Measurements from ENCODE around the gene MFAP4.

Gene MFAP4

DNA sequence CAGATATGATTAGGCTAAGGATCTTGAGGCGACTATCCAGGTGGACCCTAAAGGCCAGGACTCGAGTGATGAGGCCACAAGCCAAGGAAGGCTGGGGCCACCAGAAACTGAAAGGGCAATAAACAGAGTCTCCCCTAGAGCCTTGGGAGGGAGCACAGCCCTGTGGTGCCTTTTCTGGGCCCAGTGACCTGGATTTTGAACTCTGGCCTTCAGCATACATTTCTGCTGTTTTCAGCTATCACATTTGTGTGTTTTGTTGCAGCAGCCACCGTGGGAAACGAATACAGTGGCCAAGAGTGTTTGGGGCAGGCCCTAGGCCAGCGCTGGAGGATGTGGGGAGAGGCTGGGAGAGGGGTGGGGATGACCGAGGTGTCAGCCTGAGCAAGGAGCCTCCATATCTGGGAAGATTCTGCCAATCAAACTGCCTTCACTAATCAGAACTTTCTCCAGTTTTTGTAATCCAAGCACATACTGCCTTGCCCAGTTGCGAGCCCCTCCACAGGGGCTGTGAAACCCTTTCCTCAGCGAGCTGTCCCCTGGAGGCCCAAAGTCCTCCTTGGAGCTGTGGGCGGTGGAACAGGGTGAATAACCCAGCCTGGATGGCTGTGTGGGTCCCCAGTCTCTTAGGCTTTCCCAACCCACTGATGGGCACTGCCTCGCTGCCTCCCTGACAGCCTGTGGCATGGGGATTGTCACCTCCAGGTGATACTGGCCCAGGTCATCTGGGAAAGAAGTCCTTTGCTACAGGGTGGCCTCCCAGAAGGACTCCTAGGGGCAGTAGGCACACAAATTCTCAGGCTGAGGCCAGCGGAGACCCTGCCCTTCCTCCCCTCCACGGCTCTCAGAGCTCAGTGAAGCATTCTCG is 41.3 kb downstream of the MFAP4 start:
- Histone ChIP-seq H3K9me3 (no peaks in the 10 kb centered on the region), H3K4me2 (no peak overlapping the region; the same call in 1 of the 2 replicates), H3K27me3 (0 out of 2 replicates have a peak, but pooled peaks cover 5% of the 10 kb centered on the region), H4K20me1 (peaks cover 53% of the 10 kb centered on the region), H3K4me1 (peaks cover 19% of the 10 kb centered on the region), H3K36me3 (no peaks in the 10 kb centered on the region), H3K27ac (no peak overlapping the region), H3K9ac (no peak overlapping the region), H3K4me3 (no peak overlapping the region)
- no peak for TF ChIP-seq Cebpa-rat (IDR thresholded peaks at IDR 0.05)

GRCh38 chr17:19345067-19345460 is 41.9 kb downstream of the MFAP4 start:
- Histone ChIP-seq H3K4me2 (no peak overlapping the region), H3K4me1 (peaks cover 19% of the 10 kb centered on the region), H3K9ac (no peak overlapping the region), H3K4me3 (no peak overlapping the region), H3K9me3 (no peaks in the 10 kb centered on the region), H4K20me1 (peaks cover 53% of the 10 kb centered on the region), H3K27ac (no peak overlapping the region), H3K27me3 (0 out of 2 replicates have a peak, but pooled peaks cover 5% of the 10 kb centered on the region), H3K36me3 (no peaks in the 10 kb centered on the region)
- TF ChIP-seq Cebpa-rat (IDR thresholded peaks at IDR 0.05): no peak

- Histone ChIP-seq H4K20me1 (peaks cover 53% of the 10 kb centered on the region), H3K36me3 (no peaks in the 10 kb centered on the region), H3K4me3 (no peak overlapping the region), H3K9me3 (no peaks in the 10 kb centered on the region), H3K9ac (no peak overlapping the region), H3K27ac (no peak overlapping the region), H3K4me1 (peaks cover 19% of the 10 kb centered on the region), H3K4me2 (no peak overlapping the region), H3K27me3 (0 out of 2 replicates have a peak, but pooled peaks cover 5% of the 10 kb centered on the region)
- no peak for TF ChIP-seq Cebpa-rat (IDR thresholded peaks at IDR 0.05)
Observed at GRCh38 chr17:19344311-19345066, 42.5 kb downstream of the MFAP4 start.

GRCh38 chr17:19343671-19344151 is 43.3 kb downstream of the MFAP4 start:
- Histone ChIP-seq H3K4me3 (no peak overlapping the region), H3K9me3 (no peaks in the 10 kb centered on the region), H3K4me1 (peaks cover 19% of the 10 kb centered on the region), H3K27me3 (0 out of 2 replicates have a peak, but pooled peaks cover 5% of the 10 kb centered on the region), H3K9ac (no peak overlapping the region), H3K27ac (no peak overlapping the region), H3K36me3 (no peaks in the 10 kb centered on the region), H3K4me2 (no peak overlapping the region), H4K20me1 (peaks cover 53% of the 10 kb centered on the region)
- TF ChIP-seq Cebpa-rat (IDR thresholded peaks at IDR 0.05): no peak

DNA sequence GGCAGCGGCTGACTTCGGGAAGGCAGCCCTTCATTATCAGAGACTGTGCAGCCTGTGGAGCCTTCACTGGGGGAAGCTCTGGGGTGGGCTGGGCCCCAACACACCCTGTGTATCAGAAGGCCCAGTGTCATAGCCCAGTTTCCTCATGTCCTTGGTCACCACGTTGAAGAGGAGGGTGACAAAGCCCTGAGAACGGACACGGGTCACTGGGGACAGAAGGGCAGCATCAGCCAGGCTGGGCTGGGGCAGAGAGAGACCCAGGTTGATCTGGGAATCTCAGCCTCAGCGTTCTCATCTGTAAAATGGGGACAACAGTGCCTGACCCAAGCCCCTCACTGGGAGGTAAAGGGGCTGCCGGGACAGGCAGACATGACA is 43.7 kb downstream of the MFAP4 start:
- Histone ChIP-seq H3K27ac (no peak overlapping the region), H3K36me3 (no peaks in the 10 kb centered on the region), H3K4me2 (no peak overlapping the region), H4K20me1 (peaks cover 53% of the 10 kb centered on the region), H3K9ac (no peak overlapping the region), H3K27me3 (0 out of 2 replicates have a peak, but pooled peaks cover 5% of the 10 kb centered on the region), H3K9me3 (no peaks in the 10 kb centered on the region), H3K4me1 (peaks cover 19% of the 10 kb centered on the region), H3K4me3 (no peak overlapping the region)
- TF ChIP-seq Cebpa-rat (IDR thresholded peaks at IDR 0.05): no peak

DNA sequence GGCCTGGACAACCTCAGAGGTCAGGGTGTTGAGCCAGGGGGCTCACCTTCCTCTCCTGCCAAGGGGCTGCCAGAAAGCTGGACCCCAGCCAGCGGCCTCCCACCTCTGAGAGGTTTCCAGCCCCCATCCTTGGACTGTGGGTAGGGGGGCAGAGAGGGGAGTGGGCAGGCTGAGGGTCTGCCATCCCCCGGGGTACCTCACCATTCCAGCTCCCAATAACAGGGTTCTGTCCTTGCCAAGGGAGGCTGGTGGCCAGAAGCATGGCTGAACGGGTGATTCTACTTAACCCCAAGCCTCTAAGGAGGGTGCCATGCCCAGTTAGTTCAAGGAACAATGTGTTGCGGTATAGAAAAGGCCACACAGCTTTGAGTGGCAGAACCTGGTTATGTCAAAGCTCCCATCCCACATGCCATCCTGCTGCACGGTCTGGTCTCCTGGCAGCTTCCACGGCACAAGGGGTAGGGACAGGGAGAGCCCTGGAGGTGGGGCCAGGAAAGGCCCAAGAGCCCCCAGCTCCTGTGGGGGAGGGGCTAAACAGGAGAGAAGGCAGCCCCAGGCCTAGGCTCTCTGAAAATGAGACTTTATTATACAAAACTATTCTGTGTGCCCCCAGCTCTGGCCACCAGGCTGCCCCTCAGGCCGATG is 44.3 kb downstream of the MFAP4 start:
- Histone ChIP-seq H3K4me1 (peaks cover 16% of the 10 kb centered on the region), H4K20me1 (peaks cover 50% of the 10 kb centered on the region), H3K9ac (no peak overlapping the region), H3K4me3 (no peak overlapping the region), H3K9me3 (no peaks in the 10 kb centered on the region), H3K27me3 (0 out of 2 replicates have a peak, but pooled peaks cover 5% of the 10 kb centered on the region), H3K36me3 (no peaks in the 10 kb centered on the region), H3K27ac (no peak overlapping the region), H3K4me2 (no peak overlapping the region)
- no peak for TF ChIP-seq Cebpa-rat (IDR thresholded peaks at IDR 0.05)

- Histone ChIP-seq H3K27me3 (0 out of 2 replicates have a peak, but pooled peaks cover 11% of the 10 kb centered on the region), H3K4me2 (no peak overlapping the region), H3K27ac (no peak overlapping the region), H4K20me1 (peaks cover 49% of the 10 kb centered on the region), H3K9ac (no peak overlapping the region), H3K36me3 (no peaks in the 10 kb centered on the region), H3K4me3 (no peak overlapping the region), H3K9me3 (no peaks in the 10 kb centered on the region), H3K4me1 (peaks cover 8% of the 10 kb centered on the region)
- TF ChIP-seq Cebpa-rat (IDR thresholded peaks at IDR 0.05): no peak
Observed at GRCh38 chr17:19341641-19342610, 45.1 kb downstream of the MFAP4 start.

DNA sequence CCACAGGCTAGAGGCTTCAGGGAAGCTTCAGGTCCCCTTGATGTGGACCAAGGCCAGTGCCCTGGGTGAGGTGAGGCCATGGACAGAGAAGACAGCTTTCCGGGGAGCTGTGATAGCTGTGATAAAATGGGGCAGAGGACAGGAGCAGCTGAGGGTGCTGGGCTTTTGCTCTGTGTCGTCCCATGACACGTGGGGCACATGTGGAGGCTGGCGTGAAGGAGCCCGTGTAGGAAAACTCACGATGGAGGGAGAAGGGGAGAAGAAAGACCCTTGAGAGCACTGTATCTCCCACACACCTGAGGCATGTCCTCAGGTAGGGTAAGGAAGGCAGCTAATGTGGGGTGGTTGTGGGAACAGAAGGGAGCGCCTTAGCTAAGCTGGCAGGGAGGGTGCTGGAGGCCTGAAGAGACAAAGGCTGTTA is 45.8 kb downstream of the MFAP4 start:
- no peak overlapping the region for H3K9ac ChIP-seq
- H4K20me1 ChIP-seq: peaks cover 44% of the 10 kb centered on the region
- TF ChIP-seq Cebpa-rat (IDR thresholded peaks at IDR 0.05): no peak

More for the DNA sequence above, 45.8 kb downstream of the MFAP4 start:
- no peak overlapping the region for H3K4me3 ChIP-seq
- no peaks in the 10 kb centered on the region for H3K9me3 ChIP-seq
- H3K27me3 ChIP-seq: 0 out of 2 replicates have a peak, but pooled peaks cover 12% of the 10 kb centered on the region
- H3K27ac ChIP-seq: no peak overlapping the region
- no peak overlapping the region for H3K4me2 ChIP-seq
- H3K36me3 ChIP-seq: no peaks in the 10 kb centered on the region
- peaks cover 1% of the 10 kb centered on the region for H3K4me1 ChIP-seq
